HG02610 (cell line): ENCODE data around the gene PRPH.
"Not testable (repeated sequence)": the region's sequence is repeated elsewhere in the genome, so short reads cannot be mapped to it uniquely, and the experiment has no call there.

Experiments
- ATAC-seq: cut with Tn5 transposase; IDR thresholded peaks from one replicate; pipeline ENCODE4 v1.9.1; 2021; ENCODE audit warnings: mild to moderate bottlenecking, moderate library complexity; ENCODE audit not compliant: unreplicated experiment

The PRPH gene

GRCh38 chr12:49276304-49277290, 18.4 kb upstream of the PRPH start:
- no peak for ATAC-seq

GRCh38 chr12:49277466-49277865, 17.5 kb upstream of the PRPH start:
- no peak for ATAC-seq

GRCh38 chr12:49279706-49280159, 15.2 kb upstream of the PRPH start:
- no peak for ATAC-seq

- ATAC-seq, result not testable (repeated sequence)
Measured at GRCh38 chr12:49280545-49280944, 14.4 kb upstream of the PRPH start.

- ATAC-seq, result no peak
Measured at GRCh38 chr12:49282302-49282701, 12.6 kb upstream of the PRPH start.

GRCh38 chr12:49282740-49283375, 12.1 kb upstream of the PRPH start:
- ATAC-seq, result not testable (repeated sequence)

- ATAC-seq, result no peak
Measured at GRCh38 chr12:49283541-49284429, 11.2 kb upstream of the PRPH start.

GRCh38 chr12:49284672-49285071, 10.3 kb upstream of the PRPH start:
- ATAC-seq, result no peak

- ATAC-seq, result no peak
Measured at GRCh38 chr12:49287876-49288275, 7.1 kb upstream of the PRPH start.

GRCh38 chr12:49288412-49288853, 6.5 kb upstream of the PRPH start:
- ATAC-seq, result no peak

GRCh38 chr12:49288922-49289555, 5.9 kb upstream of the PRPH start:
- ATAC-seq, result no peak

GRCh38 chr12:49292729-49293055, 2.3 kb upstream of the PRPH start:
- no peak for ATAC-seq

GRCh38 chr12:49293056-49293956, 1.6 kb upstream of the PRPH start:
- ATAC-seq, result no peak

- ATAC-seq, result no peak
Measured at GRCh38 chr12:49294086-49294803, 702 bp upstream of the PRPH start.

- no peak for ATAC-seq
Measured at GRCh38 chr12:49294804-49295081, 204 bp upstream of the PRPH start.

GRCh38 chr12:49296034-49296835, 1.3 kb downstream of the PRPH start:
- no peak for ATAC-seq

GRCh38 chr12:49296836-49297694, 2.1 kb downstream of the PRPH start:
- ATAC-seq, result no peak
